Suprapubic skin (tissue), 4 donors: ENCODE data around the gene OR8A1. TPM values are rescaled to one million over a fixed set of nuclear protein-coding genes. Genes with fewer than 3 reads are reported as not detected.

ENCODE experiments used
- DNase-seq, 2 donors: peaks; one replicate each; pipeline ENCODE4 v3.0.0-alpha.2; 2019; ENCODE audit warnings: low spot score in 2 of 2
- H3K27ac ChIP-seq: fragments of 200-600 bp; sonication (generic); one replicate; pipeline ENCODE4 v1.5.1; 2019
- H3K27me3 ChIP-seq: fragments of 200-600 bp; sonication (generic); one replicate; pipeline ENCODE4 v1.5.1; 2019
- H3K36me3 ChIP-seq: fragments of 200-600 bp; sonication (generic); one replicate; pipeline ENCODE4 v1.5.1; 2019
- H3K4me1 ChIP-seq: fragments of 200-600 bp; sonication (generic); one replicate; pipeline ENCODE4 v1.5.1; 2019
- H3K4me3 ChIP-seq: fragments of 200-600 bp; sonication (generic); one replicate; pipeline ENCODE4 v1.5.1; 2019; ENCODE audit warnings: mild to moderate bottlenecking
- H3K9me3 ChIP-seq: fragments of 200-600 bp; sonication (generic); one replicate; pipeline ENCODE4 v1.5.1; 2019
- EP300 ChIP-seq: sonication (generic); formaldehyde crosslinking; IDR thresholded peaks from one replicate; pipeline ENCODE4 v1.6.1; 2017; ENCODE audit warnings: antibody characterized with exemption
- POLR2A ChIP-seq, 2 donors: fragments of 450-650 bp; IDR thresholded peaks; one replicate each; pipeline ENCODE4 v1.6.1; 2017; ENCODE audit warnings: antibody characterized with exemption in 2 of 2, mild to moderate bottlenecking in 2 of 2, moderate library complexity in 2 of 2
- POLR2AphosphoS5 ChIP-seq, 3 donors: sonication (generic); formaldehyde crosslinking; IDR thresholded peaks; one replicate each; pipeline ENCODE4 v1.6.1; 2017; ENCODE audit warnings: antibody characterized with exemption in 3 of 3
- WGBS: methylation state at CpG from one replicate; pipeline ENCODE4 v1.1.5; 2018; 5-methylcytosine and 5-hydroxymethylcytosine counted together
- total RNA-seq, 4 donors: library from RNA; depleted of rRNA; stranded (reverse); fragments of >200 nt; gene quantifications; one replicate each; pipeline ENCODE4 v1.1.0, GENCODE V29; 2016
- TF ChIP-seq, protein P1 (sequence below), 2 donors: fragments of 200-600 bp in 1 of 2; fragments of 450-650 bp in 1 of 2; sonication (generic) in 1 of 2; IDR thresholded peaks; one replicate each; pipeline ENCODE4 v1.5.1; 2016 to 2019; ENCODE audit warnings: antibody characterized with exemption in 2 of 2, mild to moderate bottlenecking in 1 of 2, moderate library complexity in 1 of 2

OR8A1 gene
- total RNA-seq, 4 donors from 2014 or later = not detected

DNA sequence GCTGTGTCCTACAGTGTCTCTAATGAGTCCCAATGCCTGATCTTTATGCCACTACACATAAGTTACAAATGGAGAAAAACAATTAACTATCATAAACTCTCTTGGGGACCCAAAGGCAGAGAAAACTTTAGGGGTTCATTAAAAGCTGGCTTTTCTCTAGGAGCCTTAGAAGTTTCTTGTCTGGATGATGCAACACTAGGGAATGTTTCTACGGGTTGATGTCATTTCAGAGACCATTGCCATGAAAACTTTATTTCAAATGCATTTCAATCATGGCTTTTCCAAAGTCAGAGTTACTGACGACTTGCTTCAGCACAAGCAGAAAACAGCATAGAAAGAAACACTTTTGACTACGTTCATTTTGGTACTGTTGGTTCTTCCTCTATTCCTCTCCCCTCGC lies 17.8 kb upstream of the OR8A1 start:
- Histone ChIP-seq H3K4me3 (no peak overlapping the region), H3K27ac (no peak overlapping the region), H3K27me3 (no peaks in the 10 kb centered on the region), H3K4me1 (no peaks in the 10 kb centered on the region), H3K9me3 (no peaks in the 10 kb centered on the region), H3K36me3 (no peaks in the 10 kb centered on the region)
- WGBS = 89% methylated on average over 4 of the region's 4 CpGs
- DNase-seq = no peak
- no peak for TF ChIP-seq POLR2AphosphoS5 (IDR thresholded peaks at IDR 0.05)
- TF ChIP-seq, protein P1, sequence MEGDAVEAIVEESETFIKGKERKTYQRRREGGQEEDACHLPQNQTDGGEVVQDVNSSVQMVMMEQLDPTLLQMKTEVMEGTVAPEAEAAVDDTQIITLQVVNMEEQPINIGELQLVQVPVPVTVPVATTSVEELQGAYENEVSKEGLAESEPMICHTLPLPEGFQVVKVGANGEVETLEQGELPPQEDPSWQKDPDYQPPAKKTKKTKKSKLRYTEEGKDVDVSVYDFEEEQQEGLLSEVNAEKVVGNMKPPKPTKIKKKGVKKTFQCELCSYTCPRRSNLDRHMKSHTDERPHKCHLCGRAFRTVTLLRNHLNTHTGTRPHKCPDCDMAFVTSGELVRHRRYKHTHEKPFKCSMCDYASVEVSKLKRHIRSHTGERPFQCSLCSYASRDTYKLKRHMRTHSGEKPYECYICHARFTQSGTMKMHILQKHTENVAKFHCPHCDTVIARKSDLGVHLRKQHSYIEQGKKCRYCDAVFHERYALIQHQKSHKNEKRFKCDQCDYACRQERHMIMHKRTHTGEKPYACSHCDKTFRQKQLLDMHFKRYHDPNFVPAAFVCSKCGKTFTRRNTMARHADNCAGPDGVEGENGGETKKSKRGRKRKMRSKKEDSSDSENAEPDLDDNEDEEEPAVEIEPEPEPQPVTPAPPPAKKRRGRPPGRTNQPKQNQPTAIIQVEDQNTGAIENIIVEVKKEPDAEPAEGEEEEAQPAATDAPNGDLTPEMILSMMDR (IDR thresholded peaks at IDR 0.05) = no peak
- no peak for TF ChIP-seq POLR2A (IDR thresholded peaks at IDR 0.05)
- TF ChIP-seq EP300 = no peak

DNA sequence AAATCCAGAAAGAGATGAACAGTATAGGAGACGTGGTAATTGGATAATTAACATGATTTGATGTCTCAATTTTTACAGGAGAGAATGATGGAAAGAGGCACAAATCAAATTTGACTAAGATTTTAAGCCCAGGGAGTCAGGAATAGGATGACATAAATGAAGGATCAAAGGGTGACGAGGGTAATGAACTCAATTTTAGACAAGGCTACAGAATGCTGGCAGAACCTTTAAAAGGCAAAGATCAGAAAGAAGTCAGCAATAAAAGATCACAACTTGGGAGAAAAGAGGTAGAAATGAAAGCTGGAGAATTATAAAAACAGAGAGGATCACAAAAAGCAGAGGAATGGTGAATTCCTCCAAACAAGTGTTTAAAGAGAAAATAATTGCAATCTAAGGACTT lies 13.0 kb upstream of the OR8A1 start:
- TF ChIP-seq POLR2A (IDR thresholded peaks at IDR 0.05) (no peak), POLR2AphosphoS5 (IDR thresholded peaks at IDR 0.05) (no peak), EP300 (no peak)
- TF ChIP-seq, protein P1 (IDR thresholded peaks at IDR 0.05) = no peak
- Histone ChIP-seq H3K4me3 (no peak overlapping the region), H3K36me3 (no peaks in the 10 kb centered on the region), H3K9me3 (no peaks in the 10 kb centered on the region), H3K4me1 (no peaks in the 10 kb centered on the region), H3K27me3 (no peaks in the 10 kb centered on the region), H3K27ac (no peak overlapping the region)
- no peak for DNase-seq
- 41% methylated on average over 2 of the region's 2 CpGs for WGBS

DNA sequence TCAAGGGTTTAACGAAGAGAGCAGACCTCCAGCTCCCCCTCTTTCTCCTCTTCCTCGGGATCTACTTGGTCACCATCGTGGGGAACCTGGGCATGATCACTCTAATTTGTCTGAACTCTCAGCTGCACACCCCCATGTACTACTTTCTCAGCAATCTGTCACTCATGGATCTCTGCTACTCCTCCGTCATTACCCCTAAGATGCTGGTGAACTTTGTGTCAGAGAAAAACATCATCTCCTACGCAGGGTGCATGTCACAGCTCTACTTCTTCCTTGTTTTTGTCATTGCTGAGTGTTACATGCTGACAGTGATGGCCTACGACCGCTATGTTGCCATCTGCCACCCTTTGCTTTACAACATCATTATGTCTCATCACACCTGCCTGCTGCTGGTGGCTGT lies 363 bp downstream of the OR8A1 start:
- H3K27me3 ChIP-seq = no peaks in the 10 kb centered on the region
- TF ChIP-seq POLR2AphosphoS5 (IDR thresholded peaks at IDR 0.05) (no peak), EP300 (no peak), POLR2A (IDR thresholded peaks at IDR 0.05) (no peak)
- TF ChIP-seq, protein P1 (IDR thresholded peaks at IDR 0.05) = no peak
- 86% methylated on average over 7 of the region's 7 CpGs for WGBS
- no peak overlapping the region for H3K27ac ChIP-seq
- no peaks in the 10 kb centered on the region for H3K4me1 ChIP-seq
- H3K36me3 ChIP-seq = no peaks in the 10 kb centered on the region
- H3K4me3 ChIP-seq = no peak overlapping the region
- DNase-seq = no peak
- peaks cover 4% of the 10 kb centered on the region for H3K9me3 ChIP-seq

DNA sequence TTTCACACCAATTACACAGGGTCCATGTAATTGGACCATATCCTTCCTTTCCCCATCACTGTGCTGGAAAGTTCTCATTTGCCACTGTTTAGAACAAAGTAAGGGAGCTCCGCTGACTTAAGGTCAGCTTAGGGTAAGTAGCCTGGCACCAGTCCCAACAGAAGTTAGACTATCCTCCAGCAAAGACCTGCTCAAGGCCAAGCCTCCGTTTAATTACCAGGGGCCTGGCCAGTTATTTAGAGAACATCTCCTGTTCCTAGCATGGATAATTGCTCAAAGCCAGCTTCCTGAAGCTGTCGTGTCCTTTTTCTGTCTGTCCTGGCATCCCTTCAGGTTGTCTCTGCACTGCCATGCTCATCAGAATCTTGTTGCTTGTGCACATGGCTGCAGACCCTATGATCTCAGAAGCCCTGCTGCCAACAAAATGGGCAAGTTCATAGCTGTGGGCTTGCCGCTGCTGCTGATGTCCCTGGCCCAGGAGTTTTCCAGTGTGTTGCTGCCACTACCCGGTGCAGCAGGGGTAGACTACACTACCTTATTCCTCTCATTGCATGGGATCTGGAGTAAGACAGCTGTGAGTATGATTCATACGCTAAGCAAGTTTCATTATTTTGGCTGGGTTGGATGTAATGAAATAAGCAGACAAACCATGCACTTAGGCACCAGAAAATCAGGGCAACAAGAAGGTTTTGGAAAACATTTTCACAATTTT lies 8.1 kb downstream of the OR8A1 start:
- DNase-seq = no peak
- Histone ChIP-seq H3K36me3 (no peaks in the 10 kb centered on the region), H3K9me3 (peaks cover 4% of the 10 kb centered on the region), H3K4me1 (no peaks in the 10 kb centered on the region), H3K27ac (no peak overlapping the region), H3K27me3 (no peaks in the 10 kb centered on the region), H3K4me3 (no peak overlapping the region)
- TF ChIP-seq EP300 (no peak), POLR2AphosphoS5 (IDR thresholded peaks at IDR 0.05) (no peak), POLR2A (IDR thresholded peaks at IDR 0.05) (no peak)
- TF ChIP-seq, protein P1 (IDR thresholded peaks at IDR 0.05) = no peak
- 53% methylated on average over 6 of the region's 6 CpGs for WGBS

DNA sequence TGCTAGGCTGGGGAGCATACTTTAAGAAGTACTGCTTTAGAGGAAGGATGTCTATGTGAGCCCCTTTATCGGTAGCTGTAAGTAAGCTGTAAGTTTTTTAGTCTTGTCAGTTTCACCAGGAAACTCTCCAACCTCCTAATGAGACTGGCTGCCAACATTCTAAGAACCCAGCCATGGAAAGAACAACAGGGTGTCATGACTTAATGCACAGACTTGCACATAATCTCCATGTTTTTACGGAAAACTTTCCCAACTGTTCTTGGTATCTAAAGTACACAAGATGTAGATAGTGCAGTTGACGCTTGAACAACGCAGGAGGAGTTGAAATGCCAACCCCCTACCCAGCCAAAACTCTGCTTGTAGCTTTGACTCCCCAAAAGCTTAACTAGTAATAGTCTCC lies 9.0 kb downstream of the OR8A1 start:
- TF ChIP-seq EP300 = no peak
- TF ChIP-seq POLR2A (IDR thresholded peaks at IDR 0.05) = no peak
- no peak for TF ChIP-seq POLR2AphosphoS5 (IDR thresholded peaks at IDR 0.05)
- TF ChIP-seq, protein P1 (IDR thresholded peaks at IDR 0.05) = no peak
- Histone ChIP-seq H3K4me3 (no peak overlapping the region), H3K27me3 (no peaks in the 10 kb centered on the region), H3K36me3 (no peaks in the 10 kb centered on the region), H3K27ac (no peak overlapping the region), H3K4me1 (no peaks in the 10 kb centered on the region), H3K9me3 (peaks cover 3% of the 10 kb centered on the region)
- DNase-seq = no peak
- 81% methylated on average over 4 of the region's 4 CpGs for WGBS
